Measurements from ENCODE around the gene SELENOH. TPM values are rescaled to one million over a fixed set of nuclear protein-coding genes. Genes with fewer than 3 reads are reported as not detected.
"Not testable (repeated sequence)": the region's sequence is repeated elsewhere in the genome, so short reads cannot be mapped to it uniquely, and the experiment has no call there.

SELENOH gene
- 194 and 201 TPM in 2 replicates for total RNA-seq

DNA sequence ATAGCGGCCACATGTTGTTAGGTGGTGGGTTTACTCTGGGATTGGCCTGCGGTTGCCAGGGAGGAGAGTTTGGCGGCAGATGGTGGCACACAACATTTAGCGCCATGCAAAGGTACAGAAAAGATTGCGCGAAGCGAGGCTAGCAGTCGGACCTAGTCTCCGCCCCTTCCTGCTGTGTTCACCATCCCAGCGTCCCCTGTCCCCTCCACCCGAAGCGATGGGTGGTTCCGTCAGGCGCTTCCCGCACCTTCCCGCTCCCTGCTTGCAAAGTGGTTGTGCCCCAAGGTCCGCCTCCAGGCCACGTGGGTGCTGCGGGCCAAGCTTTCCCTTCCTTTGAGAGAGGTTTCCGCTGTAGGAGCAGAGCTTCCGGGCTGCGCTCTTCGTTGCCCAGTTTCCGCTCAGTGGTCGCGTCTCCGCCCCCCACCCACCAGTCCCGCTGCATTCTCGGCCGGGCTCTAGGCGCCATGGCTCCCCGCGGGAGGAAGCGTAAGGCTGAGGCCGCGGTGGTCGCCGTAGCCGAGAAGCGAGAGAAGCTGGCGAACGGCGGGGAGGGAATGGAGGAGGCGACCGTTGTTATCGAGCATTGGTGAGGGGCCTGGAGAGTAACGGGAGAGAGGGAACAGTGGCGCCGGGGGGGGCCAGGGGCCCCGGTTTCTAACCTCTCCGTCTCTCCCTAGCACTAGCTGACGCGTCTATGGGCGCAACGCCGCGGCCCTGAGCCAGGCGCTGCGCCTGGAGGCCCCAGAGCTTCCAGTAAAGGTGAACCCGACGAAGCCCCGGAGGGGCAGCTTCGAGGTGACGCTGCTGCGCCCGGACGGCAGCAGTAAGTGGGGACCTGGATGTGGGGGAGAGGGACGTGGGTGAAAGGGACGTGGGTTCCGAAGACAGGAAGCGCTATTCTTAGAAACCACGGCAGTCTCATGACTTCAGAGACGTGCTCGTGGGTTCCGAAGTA is at the start of gene SELENOH:
Gene SELENOH, plus strand, starts transcription at position 360 of the 955 bp plus-strand sequence. Its CDS starts 105 bp downstream, at position 465.
- intact Hi-C loops (cut with micrococcal nuclease), result loop anchor here (1.0 to 10.0 kb wide), 10 partner anchors 29 to 837 kb away; partner anchors contain the start of genes CLP1, MED19, P2RX3 and SSRP1

DNA sequence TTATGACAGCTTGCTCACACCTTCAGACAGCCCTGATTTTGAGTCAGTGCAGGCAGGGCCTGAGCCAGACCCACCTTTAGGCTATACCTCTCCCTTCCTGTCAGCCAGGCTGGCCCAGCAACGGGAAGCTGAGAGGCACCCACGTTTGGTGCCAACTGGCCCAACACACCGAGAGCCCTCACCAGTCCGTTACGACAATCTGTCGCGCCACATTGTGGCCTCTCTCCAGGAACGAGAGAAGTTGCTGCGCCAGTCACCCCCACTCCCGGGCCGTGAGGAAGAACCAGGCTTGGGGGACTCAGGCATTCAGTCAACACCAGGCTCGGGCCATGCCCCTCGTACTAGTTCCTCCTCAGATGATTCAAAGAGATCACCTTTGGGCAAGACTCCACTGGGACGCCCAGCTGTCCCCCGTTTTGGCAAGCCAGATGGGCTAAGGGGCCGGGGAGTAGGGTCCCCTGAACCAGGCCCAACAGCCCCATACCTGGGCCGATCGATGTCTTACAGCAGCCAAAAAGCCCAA is 42.4 kb upstream of the SELENOH start:
- intact Hi-C loops (cut with micrococcal nuclease), result no loop called here

DNA sequence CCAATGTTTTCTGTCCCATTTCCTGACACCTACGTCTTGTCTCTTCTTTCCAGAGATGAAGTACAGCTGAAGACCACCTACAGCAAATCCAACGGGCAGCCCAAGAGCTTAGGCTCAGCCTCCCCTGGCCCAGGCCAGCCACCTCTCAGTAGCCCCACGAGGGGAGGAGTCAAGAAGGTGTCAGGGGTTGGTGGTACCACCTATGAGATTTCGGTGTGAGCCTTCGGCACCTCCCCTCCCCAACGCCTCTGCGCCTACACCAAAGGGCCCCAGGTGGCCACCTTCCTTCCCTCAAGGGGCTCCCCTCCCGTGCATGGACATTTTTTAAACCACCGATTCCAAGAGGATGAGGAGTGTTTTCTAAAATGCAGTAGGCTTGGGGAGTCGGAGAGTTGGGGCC is 41.5 kb upstream of the SELENOH start:
- intact Hi-C loops (cut with micrococcal nuclease), result no loop called here

DNA sequence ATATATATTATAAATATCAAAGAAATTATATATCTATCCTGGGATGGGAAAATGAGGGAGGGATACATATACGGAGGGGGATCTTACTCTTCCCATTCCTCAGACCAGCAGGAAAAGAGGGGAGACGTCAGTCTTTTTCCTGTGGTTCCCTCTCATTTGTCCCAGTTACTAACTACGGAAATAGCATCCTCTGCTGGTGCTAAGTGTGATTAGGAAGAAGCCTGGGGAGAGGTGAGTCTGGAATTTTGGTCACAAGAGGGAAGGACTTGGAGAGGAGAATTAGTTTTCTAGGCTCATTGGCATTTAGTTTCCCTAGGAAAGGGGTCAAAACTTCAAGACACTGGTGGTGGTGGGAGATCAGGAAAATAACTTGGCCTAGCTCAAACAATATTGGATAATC is 40.9 kb upstream of the SELENOH start:
- intact Hi-C loops (cut with micrococcal nuclease), result no loop called here

DNA sequence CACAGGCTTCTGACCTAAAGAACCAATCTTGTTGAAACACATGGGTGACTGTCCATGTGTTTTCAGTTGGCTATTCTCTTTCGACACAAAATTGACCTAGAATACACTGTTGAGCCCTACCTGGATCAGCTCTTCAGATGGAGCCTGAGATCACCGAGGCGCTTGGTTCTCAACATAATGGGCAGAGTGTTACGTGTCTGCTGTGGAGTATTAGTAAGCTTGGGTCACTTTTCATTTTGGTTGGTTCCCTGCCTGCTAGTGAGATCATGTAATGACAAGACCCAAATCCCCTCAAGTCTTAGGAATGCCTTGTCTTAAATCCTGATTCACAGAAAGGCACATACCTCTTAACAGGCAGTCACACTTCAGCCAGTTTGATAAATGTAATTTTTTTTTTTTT is 38.0 kb upstream of the SELENOH start:
- intact Hi-C loops (cut with micrococcal nuclease), result no loop called here

DNA sequence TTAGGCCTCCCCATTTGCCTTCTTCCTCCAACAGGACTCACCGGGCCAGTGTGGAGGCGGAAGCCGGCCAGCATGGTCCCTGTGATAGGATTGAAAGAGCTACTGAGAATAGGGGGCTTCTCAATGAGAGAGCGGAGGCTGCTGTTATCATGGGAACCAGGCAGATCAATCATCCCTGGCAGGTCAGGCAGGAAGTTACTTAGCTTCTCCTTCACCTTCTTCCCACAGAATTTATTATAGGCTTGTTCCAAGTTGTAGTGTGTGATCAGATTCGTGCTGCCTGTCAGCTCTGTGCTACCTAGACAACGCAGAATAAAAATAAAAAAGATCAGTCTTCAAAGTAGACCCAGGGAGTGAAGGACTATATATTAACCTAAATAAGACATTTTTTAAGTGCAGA is 36.4 kb upstream of the SELENOH start:
- intact Hi-C loops (cut with micrococcal nuclease), result no loop called here

GRCh38 chr11:57705432-57705831 is 35.9 kb upstream of the SELENOH start:
- intact Hi-C loops (cut with micrococcal nuclease), result not testable (repeated sequence)

GRCh38 chr11:57709802-57710367 is 31.4 kb upstream of the SELENOH start:
- intact Hi-C loops (cut with micrococcal nuclease), result no loop called here

GRCh38 chr11:57711414-57712255 is 29.7 kb upstream of the SELENOH start, which contains the start of gene MED19:
Gene MED19 (minus strand): TSS chr11:57712215. CDS start chr11:57712179, 36 bp downstream.
- intact Hi-C loops (cut with micrococcal nuclease), result loop anchor here (1.0 to 2.0 kb wide), 10 partner anchors 30 to 867 kb away; partner anchors contain the start of genes CLP1, SELENOH, SSRP1 and TIMM10

DNA sequence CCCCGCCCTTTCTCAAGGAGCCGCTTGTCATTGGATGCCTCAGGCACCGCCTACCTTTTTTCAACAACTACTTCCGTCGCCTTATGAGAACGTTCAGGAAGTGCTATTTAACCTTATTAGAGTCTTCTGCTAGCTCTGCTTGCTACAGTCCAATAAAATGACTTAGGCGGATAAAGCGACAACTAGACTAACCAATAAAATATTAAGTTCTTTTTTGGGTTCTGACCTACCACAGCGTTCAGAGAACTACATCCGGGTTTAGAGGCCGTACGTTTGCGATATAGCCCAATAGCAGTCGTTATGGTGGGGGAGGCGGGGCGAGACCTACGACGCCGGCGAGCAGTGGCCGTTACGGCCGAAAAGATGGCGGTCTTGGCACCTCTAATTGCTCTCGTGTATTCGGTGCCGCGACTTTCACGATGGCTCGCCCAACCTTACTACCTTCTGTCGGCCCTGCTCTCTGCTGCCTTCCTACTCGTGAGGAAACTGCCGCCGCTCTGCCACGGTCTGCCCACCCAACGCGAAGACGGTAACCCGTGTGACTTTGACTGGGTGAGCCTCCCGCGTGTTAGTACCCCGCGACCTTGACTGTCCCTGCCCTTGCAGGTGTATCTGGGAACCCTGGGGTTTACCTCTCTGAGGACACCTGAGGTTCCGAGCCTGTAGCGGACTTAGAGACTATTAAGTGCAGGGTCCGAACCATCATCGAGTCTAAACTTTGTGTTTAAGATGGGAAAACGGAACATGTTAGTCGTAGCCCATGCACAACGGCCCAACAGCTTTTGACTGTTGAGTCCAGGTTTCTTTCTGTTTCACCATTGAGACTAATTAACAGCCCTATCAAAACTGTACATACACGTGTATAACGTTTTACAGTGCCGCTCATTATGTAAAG is 28.8 kb upstream of the SELENOH start, which contains the start of gene TMX2:
Gene TMX2, plus strand, starts transcription at position 338 of the 895 bp plus-strand sequence. Its CDS starts 26 bp downstream, at position 364.
- intact Hi-C loops (cut with micrococcal nuclease), result loop anchor here (1.0 to 2.0 kb wide), 10 partner anchors 29 to 866 kb away; partner anchors contain the start of genes CLP1, SELENOH, SSRP1 and TIMM10

- intact Hi-C loops (cut with micrococcal nuclease), result loop anchor here (2.0 kb wide), 1 partner anchor 79 kb away; no protein-coding TSS in a partner anchor
These were observed 27.5 kb upstream of the SELENOH start for GRCh38 chr11:57713835-57714234.

DNA sequence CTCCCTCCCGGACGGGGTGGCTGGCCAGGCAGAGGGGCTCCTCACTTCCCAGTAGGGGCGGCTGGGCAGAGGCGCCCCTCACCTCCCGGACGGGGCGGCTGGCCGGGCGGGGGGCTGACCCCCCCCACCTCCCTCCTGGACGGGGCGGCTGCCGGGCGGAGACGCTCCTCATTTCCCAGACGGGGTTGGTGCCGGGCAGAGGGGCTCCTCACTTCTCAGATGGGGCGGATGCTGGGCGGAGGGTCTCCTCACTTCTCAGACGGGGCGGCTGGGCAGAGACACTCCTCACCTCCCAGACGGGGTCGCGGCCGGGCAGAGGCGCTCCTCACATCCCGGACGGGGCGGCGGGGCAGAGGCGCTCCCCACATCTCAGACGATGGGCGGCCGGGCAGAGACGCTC is 24.6 kb upstream of the SELENOH start:
- intact Hi-C loops (cut with micrococcal nuclease), result not testable (repeated sequence)

DNA sequence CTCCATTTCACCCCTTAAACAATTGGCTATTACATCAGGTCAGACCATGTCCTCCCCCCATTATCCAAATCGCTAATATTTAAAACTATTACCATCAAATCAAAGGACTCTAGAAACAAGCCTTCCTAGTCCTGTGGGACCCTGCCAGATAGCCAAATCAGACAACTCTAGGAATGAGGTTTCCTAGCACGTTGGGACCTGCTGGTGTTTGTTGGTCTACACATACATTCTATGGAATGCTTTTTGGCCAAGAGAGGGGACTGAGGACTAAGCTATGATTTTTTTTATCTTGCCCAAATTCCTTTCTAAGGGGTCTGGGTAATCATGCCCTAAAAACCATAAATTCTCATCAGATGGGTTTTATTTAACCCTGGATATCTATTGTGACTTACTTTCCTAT is 14.1 kb upstream of the SELENOH start:
- intact Hi-C loops (cut with micrococcal nuclease), result no loop called here

DNA sequence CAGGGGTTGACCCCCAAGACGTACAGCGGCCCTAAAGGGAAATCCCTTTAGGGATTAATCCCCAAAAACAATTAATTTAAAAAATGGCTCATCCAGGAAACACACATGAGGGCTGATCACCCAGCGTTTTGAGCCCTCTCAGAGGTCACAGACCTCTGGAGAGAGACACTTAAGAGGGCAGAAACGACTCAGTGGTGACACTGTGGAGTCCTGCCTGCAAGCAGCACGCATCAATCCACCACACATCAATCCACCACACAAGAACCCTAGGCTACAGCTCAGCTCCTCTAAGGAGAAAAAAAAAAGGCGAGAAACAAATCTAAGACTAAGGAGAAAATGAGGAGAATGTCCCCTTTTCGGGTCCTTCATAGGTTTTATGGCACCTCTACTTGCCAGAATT is 12.5 kb upstream of the SELENOH start:
- intact Hi-C loops (cut with micrococcal nuclease), result no loop called here

DNA sequence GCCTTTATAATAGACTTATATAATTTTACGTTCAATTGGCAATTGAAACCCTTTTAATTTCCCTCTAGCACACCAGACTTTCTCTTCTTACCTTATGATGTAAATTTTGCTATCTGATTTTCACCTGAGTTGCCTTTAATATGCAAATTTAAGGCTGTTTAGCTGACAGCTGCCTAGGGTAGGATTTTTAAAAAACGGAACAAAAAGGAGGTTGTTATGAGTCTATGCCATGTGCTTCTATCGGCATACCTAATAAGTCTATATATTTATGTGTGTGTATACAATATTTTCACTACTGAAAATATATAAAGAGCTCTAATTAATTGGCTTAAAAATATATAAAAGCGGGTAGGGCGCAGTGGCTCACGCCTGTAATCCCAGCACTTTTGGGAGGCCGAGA is 11.8 kb upstream of the SELENOH start:
- intact Hi-C loops (cut with micrococcal nuclease), result no loop called here

DNA sequence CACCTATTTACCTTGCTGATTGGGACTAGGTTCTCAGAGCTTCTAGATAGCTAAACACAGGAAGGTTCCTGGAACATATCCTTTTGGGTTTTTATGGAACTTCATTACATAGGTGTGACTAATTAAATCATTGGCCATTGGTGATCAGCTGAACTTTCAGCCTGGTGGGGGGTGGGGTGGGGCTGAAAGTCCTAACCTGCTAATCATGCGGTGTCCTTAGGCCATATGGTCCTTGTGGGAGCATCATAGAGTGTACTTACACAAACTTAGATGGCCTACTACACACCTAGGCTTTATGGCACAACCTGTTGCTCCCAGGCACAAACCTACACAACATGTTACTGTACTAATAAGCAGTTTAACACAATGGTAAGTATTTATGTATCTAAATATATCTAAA is 8.6 kb upstream of the SELENOH start:
- intact Hi-C loops (cut with micrococcal nuclease), result no loop called here

DNA sequence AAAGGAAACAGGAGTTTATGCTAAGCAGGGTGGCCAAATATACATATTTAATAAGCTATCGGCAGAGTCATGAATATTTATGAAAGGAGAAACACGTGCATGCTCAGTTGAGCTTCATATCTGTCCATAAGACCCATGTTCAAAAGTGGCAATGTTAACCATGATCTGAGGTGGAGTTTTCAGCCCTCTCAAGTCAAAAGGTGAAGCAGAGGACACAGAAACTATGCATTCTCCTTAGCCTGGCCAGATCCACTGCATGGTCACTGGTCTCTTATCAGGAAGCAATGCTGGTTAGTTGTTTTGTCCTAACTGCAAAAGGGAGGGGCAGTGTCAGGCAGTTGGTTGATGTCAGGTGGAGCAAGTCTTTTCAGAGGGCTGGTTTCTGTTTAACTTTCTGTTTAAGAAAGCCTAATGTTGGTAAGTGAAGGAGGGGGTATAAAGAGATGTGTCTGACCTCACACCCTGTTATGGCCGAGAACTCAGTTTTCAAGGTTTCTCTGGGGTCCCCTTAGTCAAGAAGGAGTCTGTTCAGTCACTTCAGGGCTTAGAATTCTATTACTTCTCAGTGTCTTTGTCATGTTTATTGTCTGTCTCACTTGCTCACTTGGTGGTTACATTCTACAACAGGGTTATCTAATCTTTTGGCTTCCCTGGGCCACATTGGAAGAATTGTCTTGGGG is 5.5 kb upstream of the SELENOH start:
- intact Hi-C loops (cut with micrococcal nuclease), result no loop called here

GRCh38 chr11:57742087-57742452 is 779 bp downstream of the SELENOH start:
- intact Hi-C loops (cut with micrococcal nuclease), result loop anchor here (5.0 to 10.0 kb wide), 2 partner anchors 405 to 783 kb away; partner anchors contain the start of genes P2RX3 and SSRP1

DNA sequence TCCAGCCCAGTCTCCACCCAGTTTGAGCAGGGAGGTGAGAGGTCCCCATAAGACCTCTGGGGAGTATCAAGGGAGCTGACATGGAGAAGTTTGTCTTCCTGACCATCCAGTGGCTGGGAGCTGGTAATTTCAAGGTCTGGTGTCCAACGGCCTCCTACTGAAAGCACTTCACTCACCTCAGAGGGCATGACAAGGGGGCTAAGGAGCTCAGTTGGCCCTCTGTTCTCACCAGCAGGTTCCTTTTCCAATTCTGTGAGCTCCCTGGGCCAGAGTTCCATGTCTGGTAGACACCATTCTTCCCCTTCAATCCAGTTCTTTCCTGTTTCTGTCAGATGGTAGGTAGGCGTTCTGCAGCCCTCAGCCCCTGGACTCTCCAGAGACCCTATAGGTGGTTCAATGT is 3.1 kb downstream of the SELENOH start:
- intact Hi-C loops (cut with micrococcal nuclease), result loop anchor here (5.0 to 10.0 kb wide), 2 partner anchors 407 to 780 kb away; partner anchors contain the start of genes P2RX3 and SSRP1
